CD14-positive monocyte (primary cell): Measurements from ENCODE around the gene PDZRN3. TPM values are rescaled to one million over a fixed set of nuclear protein-coding genes. Genes with fewer than 3 reads are reported as not detected.

Experiments used
- DNase-seq, 3 donors: peaks; one replicate each; pipeline ENCODE4 v3.0.0-alpha.2; 2011 to 2022
- H2AFZ ChIP-seq: 2 replicates; pipeline ENCODE4 v1.6.0; 2012; ENCODE audit warnings: mild to moderate bottlenecking, low read depth, low read length, inconsistent platforms; ENCODE audit not compliant: insufficient read depth, poor library complexity, severe bottlenecking
- H3K27ac ChIP-seq, 2 donors: 1 replicate in 1 of 2; 2 replicates in 1 of 2; pipeline ENCODE4 v1.5.1; 2012 to 2013; ENCODE audit warnings: low read length in 2 of 2, control low read depth in 1 of 2, inconsistent platforms in 1 of 2, low read depth in 1 of 2, mild to moderate bottlenecking in 1 of 2
- H3K27me3 ChIP-seq, 2 donors: one replicate each; pipeline versions ENCODE4 v1.6.0 to v1.6.1; 2011 to 2013; ENCODE audit warnings: low read length in 2 of 2; ENCODE audit not compliant: control insufficient read depth in 2 of 2, insufficient read depth in 2 of 2
- H3K36me3 ChIP-seq, 2 donors: replicated peaks in 1 of 2; 1 replicate in 1 of 2; 2 replicates in 1 of 2; pipeline versions ENCODE4 v1.5.1 to v1.6.1; 2012 to 2013; ENCODE audit warnings: low read length in 2 of 2, control low read depth in 1 of 2, inconsistent platforms in 1 of 2, mild to moderate bottlenecking in 1 of 2; ENCODE audit not compliant: insufficient read depth in 2 of 2, control insufficient read depth in 1 of 2
- H3K4me1 ChIP-seq, 2 donors: 1 replicate in 1 of 2; 2 replicates in 1 of 2; pipeline versions ENCODE4 v1.5.1 to v1.6.1; 2012 to 2013; ENCODE audit warnings: low read length in 2 of 2, control low read depth in 1 of 2, inconsistent platforms in 1 of 2, mild to moderate bottlenecking in 1 of 2, moderate library complexity in 1 of 2; ENCODE audit not compliant: insufficient read depth in 2 of 2, control insufficient read depth in 1 of 2
- H3K4me2 ChIP-seq: replicated peaks from 2 replicates; pipeline ENCODE3; 2012; ENCODE audit warnings: low read length, moderate library complexity, mild to moderate bottlenecking; ENCODE audit not compliant: poor library complexity, severe bottlenecking; ENCODE audit errors: extremely low read depth
- H3K4me3 ChIP-seq, 3 experiments: fragments of 200-600 bp in 1 of 3; sonication (generic) in 1 of 3; replicated peaks in 1 of 3; 1 replicate in 2 of 3; 2 replicates in 1 of 3; pipeline ENCODE4 v1.5.1; 2011 to 2013; ENCODE audit warnings: low read length in 3 of 3, mild to moderate bottlenecking in 3 of 3, control low read depth in 2 of 3, low read depth in 2 of 3, inconsistent platforms in 1 of 3, moderate library complexity in 1 of 3
- H3K79me2 ChIP-seq: 2 replicates; pipeline ENCODE4 v1.6.0; 2012; ENCODE audit warnings: mild to moderate bottlenecking, control low read depth, inconsistent platforms, low read length, moderate library complexity; ENCODE audit not compliant: insufficient read depth
- H3K9ac ChIP-seq: 2 replicates; pipeline ENCODE4 v1.6.0; 2017; ENCODE audit warnings: low read length, mild to moderate bottlenecking; ENCODE audit not compliant: insufficient read depth, poor library complexity, severe bottlenecking
- H3K9me3 ChIP-seq, 2 donors: replicated peaks in 1 of 2; 1 replicate in 1 of 2; 2 replicates in 1 of 2; pipeline versions ENCODE4 v1.5.1 to v1.6.1; 2012 to 2013; ENCODE audit warnings: low read length in 2 of 2, control low read depth in 1 of 2; ENCODE audit not compliant: control insufficient read depth in 1 of 2, insufficient read depth in 1 of 2
- H4K20me1 ChIP-seq: 2 replicates; pipeline ENCODE4 v1.6.0; 2012; ENCODE audit warnings: mild to moderate bottlenecking, low read length, control low read depth, moderate library complexity; ENCODE audit not compliant: insufficient read depth
- H3K27ac Mint-ChIP-seq, 7 donors: one replicate each; pipeline ENCODE4 v1.8.0; 2020; ENCODE audit warnings: mild to moderate bottlenecking in 7 of 7, mixed read lengths in 7 of 7, moderate library complexity in 6 of 7, inconsistent platforms in 2 of 7
- H3K27me3 Mint-ChIP-seq, 3 donors: one replicate each; pipeline ENCODE4 v1.8.0; 2021 to 2022; ENCODE audit warnings: low read depth in 3 of 3, mild to moderate bottlenecking in 3 of 3, mixed read lengths in 3 of 3, moderate library complexity in 3 of 3, inconsistent platforms in 1 of 3
- H3K36me3 Mint-ChIP-seq, 2 donors: one replicate each; pipeline ENCODE4 v1.8.0; 2020; ENCODE audit warnings: mixed read lengths in 2 of 2, inconsistent platforms in 1 of 2, mild to moderate bottlenecking in 1 of 2
- H3K4me1 Mint-ChIP-seq: one replicate; pipeline ENCODE4 v1.8.0; 2020; ENCODE audit warnings: mild to moderate bottlenecking, mixed read lengths
- H3K4me3 Mint-ChIP-seq, 2 donors: one replicate each; pipeline ENCODE4 v1.8.0; 2020; ENCODE audit warnings: mild to moderate bottlenecking in 2 of 2, mixed read lengths in 2 of 2, moderate library complexity in 1 of 2
- H3K9me3 Mint-ChIP-seq, 7 donors: one replicate each; pipeline ENCODE4 v1.8.0; 2020 to 2022; ENCODE audit warnings: mixed read lengths in 7 of 7, mild to moderate bottlenecking in 6 of 7, moderate library complexity in 6 of 7, inconsistent platforms in 2 of 7
- CTCF ChIP-seq: fragments of 200-600 bp; IDR thresholded peaks from one replicate; pipeline ENCODE4 v1.8.0; 2022; ENCODE audit warnings: antibody characterized with exemption, mild to moderate bottlenecking
- WGBS: methylation state at CpG from one replicate; pipeline ENCODE4 v1.1.5; 2013; ENCODE audit warnings: missing lambda C conversion rate; ENCODE audit not compliant: insufficient coverage; 5-methylcytosine and 5-hydroxymethylcytosine counted together
- intact Hi-C, 2 donors: fragments of 100-400 bp; cut with micrococcal nuclease; formaldehyde crosslinking; loops; one replicate each; pipeline versions ENCODE4 v1.15.0 to v1.15.1; 2023
- polyA plus RNA-seq, 3 donors: library from polyadenylated mRNA; depleted of rRNA in 1 of 3; unstranded in 2 of 3; stranded (reverse) in 1 of 3; fragments of 300-500 nt in 2 of 3; fragments of >200 nt in 1 of 3; fragmentation: Illumina TruSeq in 2 of 3; gene quantifications; 1 replicate in 2 of 3; 2 replicates in 1 of 3; pipeline ENCODE4 v1.2.3, GENCODE V29; 2012 to 2021

The PDZRN3 gene
- polyA plus RNA-seq, 3 donors = not detected

- Histone ChIP-seq H3K79me2 (no peaks in the 10 kb centered on the region), H3K27me3 (no peaks in the 10 kb centered on the region), H3K27ac (no peak overlapping the region), H3K9me3 (peaks cover 0 to 2% of the 10 kb centered on the region in 2 donors), H4K20me1 (no peaks in the 10 kb centered on the region), H3K9ac (no peak overlapping the region), H2AFZ (no peak overlapping the region), H3K4me1 (no peaks in the 10 kb centered on the region), H3K4me2 (no peak overlapping the region), H3K4me3 (no peak overlapping the region), H3K36me3 (no peaks in the 10 kb centered on the region)
- WGBS = no CpG with 5 or more reads among the region's 4 CpGs
- Mint-ChIP-seq H3K36me3 (no peaks in the 10 kb centered on the region), H3K27me3 (peaks cover 10 to 17% (median 15%) of the 10 kb centered on the region in 3 donors), H3K4me1 (no peaks in the 10 kb centered on the region), H3K27ac (no peak overlapping the region), H3K9me3 (peaks cover 0 to 14% (median 4%) of the 10 kb centered on the region in 7 donors), H3K4me3 (no peak overlapping the region)
- intact Hi-C loops = no loop called here
- no peak for TF ChIP-seq CTCF
- no peak for DNase-seq
Observed at GRCh38 chr3:73473898-73474416, 150.8 kb downstream of the PDZRN3 start.

- DNase-seq = no peak
- Mint-ChIP-seq H3K4me3 (no peak overlapping the region), H3K9me3 (peaks cover 0 to 14% (median 4%) of the 10 kb centered on the region in 7 donors), H3K27ac (no peak overlapping the region), H3K36me3 (no peaks in the 10 kb centered on the region), H3K27me3 (peaks cover 10 to 17% (median 15%) of the 10 kb centered on the region in 3 donors), H3K4me1 (no peaks in the 10 kb centered on the region)
- Histone ChIP-seq H2AFZ (no peak overlapping the region), H3K4me3 (no peak overlapping the region), H3K27ac (no peak overlapping the region), H4K20me1 (no peaks in the 10 kb centered on the region), H3K4me2 (no peak overlapping the region), H3K36me3 (no peaks in the 10 kb centered on the region), H3K9me3 (peaks cover 0 to 2% of the 10 kb centered on the region in 2 donors), H3K4me1 (no peaks in the 10 kb centered on the region), H3K27me3 (no peaks in the 10 kb centered on the region), H3K79me2 (no peaks in the 10 kb centered on the region), H3K9ac (no peak overlapping the region)
- no peak for TF ChIP-seq CTCF
- WGBS = 83% methylated on average over 2 of the region's 5 CpGs
- intact Hi-C loops = no loop called here
Observed at GRCh38 chr3:73473181-73473897, 151.4 kb downstream of the PDZRN3 start.
